Mesendoderm (in vitro differentiated cells): Measurements from ENCODE around the gene ADAMTS9.
A peak's percentile ranks its signal among the peaks of the same experiment; 100 is the strongest.

Source experiments
- DNase-seq: peaks from one replicate; pipeline ENCODE4 v3.0.0; 2013
- H2AK5ac ChIP-seq: 2 replicates; pipeline ENCODE4 v1.6.1; 2013; ENCODE audit warnings: low read length, inconsistent platforms
- H2BK120ac ChIP-seq: 2 replicates; pipeline ENCODE4 v1.6.1; 2013; ENCODE audit warnings: low read depth, mild to moderate bottlenecking, low read length, moderate library complexity, mixed read lengths
- H2BK15ac ChIP-seq: replicated peaks from 2 replicates; pipeline ENCODE4 v1.6.1; 2013; ENCODE audit warnings: low read depth, mild to moderate bottlenecking, moderate library complexity
- H2BK5ac ChIP-seq: 2 replicates; pipeline ENCODE4 v1.6.1; 2013; ENCODE audit warnings: low read length, inconsistent platforms
- H3K18ac ChIP-seq: 2 replicates; pipeline ENCODE4 v1.6.1; 2013; ENCODE audit warnings: mild to moderate bottlenecking, low read length, mixed read lengths
- H3K23ac ChIP-seq: one replicate; pipeline ENCODE4 v1.6.1; 2013; ENCODE audit warnings: low read length
- H3K27ac ChIP-seq: 2 replicates; pipeline ENCODE4 v1.5.1; 2013; ENCODE audit warnings: low read depth, mild to moderate bottlenecking, inconsistent platforms, low read length, moderate library complexity
- H3K27me3 ChIP-seq: 2 replicates; pipeline ENCODE4 v1.6.1; 2013; ENCODE audit warnings: low read length, control low read depth, mild to moderate bottlenecking, inconsistent platforms; ENCODE audit not compliant: insufficient read depth, poor library complexity
- H3K36me3 ChIP-seq: 2 replicates; pipeline ENCODE4 v1.6.1; 2013; ENCODE audit warnings: low read length, inconsistent platforms; ENCODE audit not compliant: control insufficient read depth, insufficient read depth
- H3K4ac ChIP-seq: one replicate; pipeline ENCODE4 v1.6.1; 2013; ENCODE audit warnings: low read depth, mild to moderate bottlenecking, low read length, moderate library complexity
- H3K4me1 ChIP-seq: 2 replicates; pipeline ENCODE4 v1.6.1; 2013; ENCODE audit warnings: low read depth, low read length, inconsistent platforms; ENCODE audit not compliant: control insufficient read depth
- H3K4me2 ChIP-seq: 2 replicates; pipeline ENCODE4 v1.6.1; 2013; ENCODE audit warnings: low read length
- H3K4me3 ChIP-seq: 2 replicates; pipeline ENCODE4 v1.5.1; 2013; ENCODE audit warnings: mild to moderate bottlenecking, low read length
- H3K56ac ChIP-seq: one replicate; pipeline ENCODE4 v1.6.1; 2013; ENCODE audit warnings: low read length
- H3K79me1 ChIP-seq: 2 replicates; pipeline ENCODE4 v1.6.1; 2013; ENCODE audit warnings: low read length, inconsistent platforms
- H3K79me2 ChIP-seq: 2 replicates; pipeline ENCODE4 v1.6.1; 2013; ENCODE audit warnings: mild to moderate bottlenecking, low read length; ENCODE audit not compliant: control insufficient read depth, insufficient read depth
- H3K9ac ChIP-seq: 2 replicates; pipeline ENCODE4 v1.6.1; 2013; ENCODE audit warnings: low read length, inconsistent platforms
- H4K5ac ChIP-seq: one replicate; pipeline ENCODE4 v1.6.1; 2013; ENCODE audit warnings: low read length
- H4K8ac ChIP-seq: one replicate; pipeline ENCODE4 v1.6.1; 2013; ENCODE audit warnings: low read depth, mild to moderate bottlenecking, control low read depth, low read length, moderate library complexity
- WGBS: extraction: QIAGEN DNeasy Blood & Tissue Kit; methylation state at CpG from one replicate; pipeline ENCODE4 v1.1.7; 2013; ENCODE audit warnings: low lambda C conversion rate, missing lambda C conversion rate; ENCODE audit not compliant: insufficient coverage; ENCODE audit errors: extremely low coverage; 5-methylcytosine and 5-hydroxymethylcytosine counted together

ADAMTS9 gene

DNA sequence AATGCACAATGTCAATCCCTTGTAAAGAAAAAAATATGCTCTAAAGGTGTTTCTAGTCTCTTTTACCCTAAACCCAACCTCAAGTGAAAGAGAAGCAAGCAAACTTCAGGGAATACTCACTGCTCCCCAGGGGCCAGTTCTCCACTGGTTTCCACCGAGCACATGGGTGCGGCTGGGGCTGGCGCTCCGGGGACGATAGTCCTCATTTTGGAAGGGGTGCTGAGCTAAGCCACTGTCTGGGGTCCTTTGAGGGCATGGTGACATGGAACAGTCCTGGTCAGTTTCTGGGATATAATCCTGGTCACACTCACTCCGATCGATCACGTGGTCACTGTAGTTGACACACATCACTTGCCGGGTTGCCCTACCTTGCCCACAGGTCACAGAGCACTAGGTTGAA lies 86.0 kb downstream of the ADAMTS9 start:
- no peak overlapping the region for H3K27ac ChIP-seq
- no peaks in the 10 kb centered on the region for H3K36me3 ChIP-seq

DNA sequence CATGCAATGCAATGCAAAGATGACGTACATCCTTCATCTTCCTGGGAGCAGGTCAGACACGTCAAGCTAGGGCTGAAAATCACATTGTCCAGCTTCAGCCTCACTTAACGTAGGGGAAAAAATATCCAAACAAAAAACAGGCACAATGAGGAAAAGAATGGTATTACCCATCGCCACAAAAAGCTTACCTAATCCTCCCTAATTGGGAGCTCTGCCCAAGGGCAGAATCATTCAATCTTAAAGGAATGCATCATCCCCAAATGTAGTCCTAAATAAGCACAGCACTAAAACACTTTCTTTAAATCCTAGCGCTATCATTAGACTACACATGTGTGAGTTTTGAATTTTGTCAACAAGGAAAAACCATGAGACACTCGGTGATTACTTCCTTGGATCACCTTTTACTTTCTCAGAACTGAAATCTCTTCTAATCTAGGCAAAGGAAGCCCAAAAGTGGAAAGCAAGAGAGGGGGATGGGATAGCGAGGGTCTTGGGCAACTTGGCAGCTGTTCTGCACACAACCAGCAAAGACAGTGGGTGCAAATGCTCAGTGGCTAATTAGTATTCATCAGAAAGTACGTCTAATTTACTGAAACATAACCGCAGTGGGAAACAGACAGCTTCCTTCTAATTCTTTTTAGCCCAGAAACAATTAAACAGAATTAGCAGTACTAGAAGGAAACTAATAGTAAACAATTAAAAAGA lies 87.4 kb downstream of the ADAMTS9 start:
- Histone ChIP-seq H2BK120ac (no peak overlapping the region), H2BK15ac (no peak overlapping the region), H3K4me1 (no peaks in the 10 kb centered on the region), H3K27ac (no peak overlapping the region), H4K8ac (no peak overlapping the region), H3K18ac (no peak overlapping the region), H3K79me1 (no peaks in the 10 kb centered on the region), H4K5ac (no peak overlapping the region), H3K56ac (no peak overlapping the region), H3K36me3 (no peaks in the 10 kb centered on the region), H2AK5ac (no peak overlapping the region), H3K23ac (no peak overlapping the region), H3K79me2 (no peaks in the 10 kb centered on the region), H3K9ac (no peak overlapping the region), H3K4me3 (no peak overlapping the region), H3K27me3 (no peaks in the 10 kb centered on the region), H3K4me2 (no peak overlapping the region), H3K4ac (no peak overlapping the region), H2BK5ac (no peak overlapping the region)
- no CpG with 5 or more reads among the region's 9 CpGs for WGBS
- no peak for DNase-seq

More for the DNA sequence above, 86.0 kb downstream of the ADAMTS9 start:
- no peak overlapping the region for H4K5ac ChIP-seq
- H3K79me2 ChIP-seq: no peaks in the 10 kb centered on the region
- no peak overlapping the region for H3K4me3 ChIP-seq
- no peak overlapping the region for H2BK120ac ChIP-seq
- DNase-seq: no peak
- H3K23ac ChIP-seq: no peak overlapping the region
- no peak overlapping the region for H3K4ac ChIP-seq
- H3K56ac ChIP-seq: no peak overlapping the region
- no peak overlapping the region for H2BK5ac ChIP-seq
- no peaks in the 10 kb centered on the region for H3K4me1 ChIP-seq
- H3K18ac ChIP-seq: no peak overlapping the region
- no CpG with 5 or more reads among the region's 9 CpGs for WGBS
- no peak overlapping the region for H3K9ac ChIP-seq
- H2BK15ac ChIP-seq: no peak overlapping the region
- H3K4me2 ChIP-seq: no peak overlapping the region
- no peaks in the 10 kb centered on the region for H3K79me1 ChIP-seq
- no peaks in the 10 kb centered on the region for H3K27me3 ChIP-seq
- H4K8ac ChIP-seq: no peak overlapping the region
- no peak overlapping the region for H2AK5ac ChIP-seq

DNA sequence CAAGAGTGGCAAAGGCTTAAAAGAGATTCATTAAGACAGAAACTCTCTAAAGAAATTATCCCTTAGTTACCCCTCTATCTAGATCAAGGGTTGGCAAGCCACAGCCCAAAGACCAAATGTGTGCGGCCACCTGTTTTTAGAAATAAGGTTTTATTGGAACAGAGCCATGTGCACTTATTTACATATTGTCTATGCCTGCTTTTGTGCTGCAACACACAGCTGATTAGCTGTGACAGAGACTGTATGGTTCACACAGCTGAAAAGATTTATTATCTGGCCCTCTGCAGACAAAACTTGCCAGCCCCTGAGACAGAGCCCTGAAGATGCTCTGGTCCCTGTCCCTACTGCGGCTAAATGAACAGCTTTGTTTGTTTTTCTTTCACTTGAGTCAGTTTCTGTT lies 88.1 kb downstream of the ADAMTS9 start:
- H3K27me3 ChIP-seq: no peaks in the 10 kb centered on the region
- no peaks in the 10 kb centered on the region for H3K79me2 ChIP-seq
- H3K36me3 ChIP-seq: no peaks in the 10 kb centered on the region
- H2BK5ac ChIP-seq: no peak overlapping the region
- H3K79me1 ChIP-seq: no peaks in the 10 kb centered on the region
- H4K8ac ChIP-seq: no peak overlapping the region
- no peak overlapping the region for H4K5ac ChIP-seq
- H2AK5ac ChIP-seq: no peak overlapping the region
- H3K4me3 ChIP-seq: no peak overlapping the region
- H2BK120ac ChIP-seq: no peak overlapping the region
- WGBS: no CpG with 5 or more reads among the region's 2 CpGs
- H3K4me1 ChIP-seq: no peaks in the 10 kb centered on the region
- no peak overlapping the region for H3K9ac ChIP-seq
- no peak overlapping the region for H3K23ac ChIP-seq
- H2BK15ac ChIP-seq: no peak overlapping the region
- no peak for DNase-seq
- no peak overlapping the region for H3K18ac ChIP-seq
- H3K27ac ChIP-seq: no peak overlapping the region
- H3K56ac ChIP-seq: no peak overlapping the region
- no peak overlapping the region for H3K4me2 ChIP-seq
- H3K4ac ChIP-seq: no peak overlapping the region

DNA sequence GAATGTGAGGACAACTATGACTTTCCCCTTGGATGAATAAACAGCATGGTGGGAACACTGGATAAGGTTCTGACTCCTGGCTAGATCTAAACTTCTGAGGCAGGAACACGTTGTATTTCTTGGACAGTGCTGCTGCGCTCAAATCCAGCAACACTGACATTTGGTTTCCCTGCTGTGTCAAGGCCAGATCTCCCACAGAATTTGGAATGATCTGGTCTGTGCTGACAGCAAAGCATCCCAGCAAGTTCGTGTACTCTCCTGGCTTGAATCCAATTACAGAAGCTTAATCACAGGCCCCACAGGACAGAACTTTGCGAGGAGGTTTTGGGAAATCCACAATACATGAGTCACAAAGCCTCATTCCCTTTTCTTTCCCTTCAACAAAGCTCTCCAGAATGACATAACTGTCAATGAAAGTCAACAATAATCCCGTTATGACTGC lies 92.5 kb downstream of the ADAMTS9 start:
- Histone ChIP-seq H3K79me1 (no peaks in the 10 kb centered on the region), H2BK5ac (no peak overlapping the region), H3K4me1 (no peaks in the 10 kb centered on the region), H3K4ac (no peak overlapping the region), H3K36me3 (peaks cover 1% of the 10 kb centered on the region), H2BK15ac (no peak overlapping the region), H4K8ac (no peak overlapping the region), H2AK5ac (no peak overlapping the region), H3K27ac (no peak overlapping the region), H3K9ac (no peak overlapping the region), H3K18ac (no peak overlapping the region), H3K56ac (no peak overlapping the region), H2BK120ac (no peak overlapping the region), H3K23ac (no peak overlapping the region), H3K79me2 (no peaks in the 10 kb centered on the region), H3K27me3 (no peaks in the 10 kb centered on the region), H4K5ac (no peak overlapping the region), H3K4me2 (no peak overlapping the region), H3K4me3 (no peak overlapping the region)
- whole genome bisulfite sequencing: no CpG with 5 or more reads among the region's 5 CpGs
- peak; percentile 23 for DNase-seq

DNA sequence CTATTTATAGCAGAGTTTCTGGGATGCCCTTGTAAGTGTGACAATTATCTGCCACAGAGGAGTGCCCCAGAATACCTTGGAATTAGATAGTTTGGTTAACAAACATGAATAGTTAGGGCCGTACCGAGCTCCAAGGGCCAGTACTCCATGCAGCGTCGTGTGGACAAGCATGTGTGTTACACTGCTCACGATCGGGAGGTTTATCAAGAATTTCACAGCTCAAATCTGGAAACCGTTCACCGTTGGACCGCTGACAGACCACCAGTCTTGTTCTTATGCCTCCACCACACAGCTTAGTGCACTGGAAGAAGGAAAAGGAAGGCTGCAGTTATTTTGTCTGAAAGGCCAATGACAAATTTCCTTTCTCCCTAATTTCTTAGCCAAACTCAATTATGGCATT lies 93.7 kb downstream of the ADAMTS9 start:
- Histone ChIP-seq H3K4me3 (no peak overlapping the region), H3K4me1 (no peaks in the 10 kb centered on the region), H4K5ac (no peak overlapping the region), H4K8ac (no peak overlapping the region), H3K36me3 (peaks cover 1% of the 10 kb centered on the region), H3K4ac (no peak overlapping the region), H3K79me2 (no peaks in the 10 kb centered on the region), H2AK5ac (no peak overlapping the region), H3K27ac (no peak overlapping the region), H2BK5ac (no peak overlapping the region), H3K23ac (no peak overlapping the region), H3K56ac (no peak overlapping the region), H2BK15ac (no peak overlapping the region), H3K18ac (no peak overlapping the region), H3K4me2 (no peak overlapping the region), H3K9ac (no peak overlapping the region), H3K27me3 (no peaks in the 10 kb centered on the region), H3K79me1 (no peaks in the 10 kb centered on the region), H2BK120ac (no peak overlapping the region)
- WGBS: no CpG with 5 or more reads among the region's 9 CpGs
- DNase-seq: no peak

DNA sequence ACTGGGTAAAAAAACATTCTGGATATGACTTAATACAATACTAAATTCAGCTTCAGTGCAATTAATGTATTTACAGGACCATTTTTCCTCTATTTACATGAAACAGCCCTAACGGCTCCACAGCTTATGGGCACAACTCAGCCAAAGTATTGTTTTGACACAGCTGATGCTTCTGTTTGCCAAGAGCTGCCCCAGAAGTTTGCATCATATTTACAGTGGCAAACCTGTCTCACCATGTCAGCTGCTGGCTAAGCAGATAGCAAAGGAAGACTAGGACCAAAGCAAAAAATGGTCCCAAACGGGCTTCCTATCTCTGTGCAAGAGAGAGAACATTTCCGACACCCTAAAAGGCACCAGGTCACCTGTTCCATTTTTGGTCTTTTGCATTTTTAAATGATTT lies 94.5 kb downstream of the ADAMTS9 start:
- H3K9ac ChIP-seq: no peak overlapping the region
- H3K4ac ChIP-seq: no peak overlapping the region
- H3K4me2 ChIP-seq: no peak overlapping the region
- no peak overlapping the region for H2AK5ac ChIP-seq
- H3K79me1 ChIP-seq: no peaks in the 10 kb centered on the region
- no peak overlapping the region for H3K18ac ChIP-seq
- no peaks in the 10 kb centered on the region for H3K79me2 ChIP-seq
- no peaks in the 10 kb centered on the region for H3K4me1 ChIP-seq
- no peak overlapping the region for H4K8ac ChIP-seq
- no peaks in the 10 kb centered on the region for H3K27me3 ChIP-seq
- no CpG with 5 or more reads among the region's 3 CpGs for WGBS
- no peak overlapping the region for H3K23ac ChIP-seq
- DNase-seq: no peak
- H3K27ac ChIP-seq: no peak overlapping the region
- H3K4me3 ChIP-seq: no peak overlapping the region
- no peak overlapping the region for H3K56ac ChIP-seq
- H2BK120ac ChIP-seq: no peak overlapping the region
- H3K36me3 ChIP-seq: peaks cover 1% of the 10 kb centered on the region
- H2BK15ac ChIP-seq: no peak overlapping the region
- H4K5ac ChIP-seq: no peak overlapping the region
- H2BK5ac ChIP-seq: no peak overlapping the region
